HTERT RPE-1 (cell line): Measurements from ENCODE around the gene RCOR2.

Experiments used
- in situ Hi-C: fragments of 300-500 bp; cut with MboI; formaldehyde crosslinking; loops from 4 replicates; pipeline ENCODE4 v1.14.3; 2020; ENCODE audit warnings: low sequenced_read_pairs

Gene RCOR2

DNA sequence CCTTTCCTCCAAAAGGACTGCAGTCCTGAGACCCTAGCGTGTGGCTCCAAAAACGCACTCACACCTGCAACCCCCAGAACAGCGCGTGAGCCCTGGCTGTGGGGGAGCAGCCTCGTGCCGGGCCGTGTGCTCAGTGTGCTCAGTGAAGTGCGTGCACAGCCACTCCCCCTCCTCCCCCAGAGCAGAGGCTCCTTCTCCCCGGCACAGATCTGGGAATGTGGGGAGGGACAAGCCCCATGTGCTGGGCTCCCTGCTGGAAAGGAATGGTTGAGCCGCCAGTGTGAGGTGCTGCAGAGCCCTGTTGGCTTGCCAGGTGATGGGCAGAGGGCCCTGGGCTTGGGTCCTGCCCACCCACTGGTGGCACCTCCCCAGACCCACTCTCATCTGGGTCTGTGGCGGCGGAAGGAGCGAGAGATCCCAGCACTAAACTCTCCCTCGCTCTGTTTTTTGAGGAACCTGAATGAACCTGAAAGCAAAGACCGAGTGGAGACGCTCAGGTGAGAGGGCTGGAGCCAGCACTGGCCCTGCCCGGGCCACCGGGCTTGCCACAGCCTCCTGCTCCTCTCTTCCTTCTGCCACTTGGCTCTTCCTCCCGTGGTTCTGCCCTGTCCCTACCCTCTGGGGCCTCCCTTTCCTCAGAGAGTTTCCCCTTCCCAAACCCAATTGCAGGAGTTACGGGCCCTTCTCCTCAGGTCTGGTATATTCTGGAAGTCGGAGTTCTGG, 9.0 kb downstream of the RCOR2 start:
- in situ Hi-C loops: no loop called here

DNA sequence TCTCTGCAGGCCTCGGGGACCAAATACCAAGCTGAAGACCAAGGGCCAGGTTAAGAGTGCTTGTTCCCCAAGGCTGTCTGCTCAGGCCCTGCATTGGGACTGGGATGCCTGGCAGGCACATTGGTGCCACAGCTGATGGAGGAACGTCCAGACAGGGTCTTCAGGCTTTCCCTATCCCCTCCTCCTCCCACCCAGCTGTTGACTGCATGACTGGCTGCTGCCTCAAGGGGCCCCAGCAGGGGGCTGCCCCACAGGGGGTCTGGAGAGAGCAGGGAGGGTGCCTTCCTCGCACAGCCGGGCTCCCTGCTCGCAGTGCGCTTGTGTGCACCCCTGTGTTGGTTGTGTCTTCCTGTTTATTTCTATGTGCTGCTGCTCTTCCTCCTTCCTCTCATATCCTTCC, 9.9 kb downstream of the RCOR2 start:
- in situ Hi-C loops: no loop called here

DNA sequence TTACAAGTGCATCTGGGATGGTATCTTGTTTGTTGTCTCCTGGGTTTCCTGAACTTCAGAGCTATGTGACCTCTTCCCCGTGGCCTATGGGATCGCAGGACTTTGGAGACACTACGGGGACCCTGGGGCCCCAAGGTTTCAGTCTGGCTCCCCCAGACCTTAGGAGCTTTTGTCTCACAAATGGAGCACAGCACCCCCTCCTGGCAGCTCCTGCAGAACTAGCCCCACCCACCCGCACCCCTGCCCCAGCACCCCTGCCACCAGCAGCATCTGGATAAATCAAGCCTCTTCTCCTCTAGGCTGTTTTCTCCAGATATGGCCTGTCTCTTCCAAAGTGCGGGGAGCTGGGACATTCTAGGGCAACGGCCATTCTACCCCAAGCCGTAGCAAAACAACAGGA, 10.4 kb downstream of the RCOR2 start:
- in situ Hi-C loops: no loop called here

DNA sequence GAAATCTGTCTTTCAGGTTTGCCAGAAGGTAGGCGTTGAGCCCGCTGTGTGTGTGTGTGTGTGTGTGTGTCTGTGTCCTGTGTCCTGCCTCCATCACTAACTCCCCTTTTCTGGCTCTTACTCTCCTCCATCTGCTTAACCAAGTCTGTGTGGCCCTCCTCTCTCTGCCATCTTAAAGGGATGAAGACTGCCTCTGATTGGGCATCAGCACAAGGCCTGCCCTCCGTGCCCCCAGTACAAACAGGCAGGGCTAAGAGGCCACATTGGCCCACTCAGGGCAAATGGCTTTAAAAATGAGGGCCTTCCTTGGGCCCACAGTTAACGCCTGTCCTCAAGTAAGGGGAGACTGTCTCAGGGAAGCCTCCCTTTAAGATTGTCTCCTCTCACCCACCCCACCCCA, 10.9 kb downstream of the RCOR2 start:
- in situ Hi-C loops: no loop called here

DNA sequence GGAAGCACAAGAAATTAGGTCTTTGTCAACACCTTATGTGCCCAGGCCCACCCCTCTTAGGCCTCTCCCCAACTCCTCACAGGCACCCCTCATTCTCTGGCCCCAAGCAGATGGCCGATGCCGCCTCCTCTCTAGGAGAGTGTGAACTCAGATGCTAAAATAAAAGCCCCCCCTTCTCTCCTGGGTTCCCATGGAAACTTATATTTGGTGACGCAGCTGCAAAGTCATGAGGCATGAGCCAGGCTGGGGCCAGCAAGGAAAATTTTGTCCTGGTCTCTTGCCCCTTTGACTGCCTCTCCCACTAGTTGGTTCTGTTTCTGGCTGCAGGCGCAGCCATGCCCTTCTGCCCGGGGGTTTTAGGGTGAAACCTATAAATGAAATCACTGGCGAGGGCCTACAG, 11.8 kb downstream of the RCOR2 start:
- in situ Hi-C loops: no loop called here

DNA sequence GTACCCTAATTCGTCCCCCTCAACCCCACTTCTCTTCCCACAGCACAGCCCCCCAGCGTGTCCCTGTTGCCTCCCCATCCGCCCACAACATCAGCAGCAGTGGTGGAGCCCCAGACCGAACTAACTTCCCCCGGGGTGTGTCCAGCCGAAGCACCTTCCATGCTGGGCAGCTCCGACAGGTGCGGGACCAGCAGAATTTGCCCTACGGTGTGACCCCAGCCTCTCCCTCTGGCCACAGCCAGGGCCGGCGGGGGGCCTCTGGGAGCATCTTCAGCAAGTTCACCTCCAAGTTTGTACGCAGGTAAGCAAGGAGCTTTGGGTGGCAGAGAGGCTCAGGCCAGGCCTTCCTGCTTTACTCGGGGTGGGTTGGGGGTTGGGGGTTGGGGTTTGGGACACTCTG, 12.2 kb downstream of the RCOR2 start:
- in situ Hi-C loops: no loop called here

DNA sequence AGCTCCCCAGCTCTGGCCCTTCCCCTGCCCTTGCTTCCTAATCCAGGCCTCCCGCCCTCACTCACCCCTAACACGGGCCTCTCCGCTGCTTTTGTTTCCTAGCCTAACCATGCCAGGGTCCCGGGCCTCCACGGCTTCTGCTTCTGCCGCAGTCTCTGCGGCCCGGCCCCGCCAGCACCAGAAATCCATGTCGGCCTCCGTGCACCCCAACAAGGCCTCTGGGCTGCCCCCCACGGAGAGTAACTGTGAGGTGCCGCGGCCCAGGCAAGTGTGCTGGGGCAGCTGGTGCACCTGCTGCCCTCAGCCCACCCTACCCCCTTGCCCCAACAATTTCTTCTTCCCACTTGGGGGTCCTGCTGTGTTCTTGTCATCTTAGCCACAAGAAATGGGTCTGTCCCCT, 13.1 kb downstream of the RCOR2 start:
- in situ Hi-C loops: no loop called here

DNA sequence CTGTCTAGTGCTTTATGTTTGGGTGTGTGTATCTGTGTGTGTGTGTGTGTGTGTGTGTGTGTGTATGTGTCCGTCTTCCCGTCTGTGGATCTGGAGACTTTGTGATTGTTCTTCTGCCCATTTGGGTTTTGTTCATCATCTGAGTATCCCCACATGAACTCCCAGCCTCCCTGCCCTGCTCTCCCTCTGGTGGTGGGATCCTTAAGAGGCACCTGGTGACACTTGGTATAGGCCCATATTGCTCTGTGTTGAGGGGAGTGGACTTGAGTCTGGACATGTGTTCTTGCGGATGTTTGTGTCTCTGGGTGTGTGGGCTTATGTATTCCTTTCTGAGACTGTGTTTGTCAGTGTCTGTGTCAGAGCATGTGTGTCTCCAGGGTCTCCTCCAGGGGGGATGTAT, 15.3 kb downstream of the RCOR2 start:
- in situ Hi-C loops: no loop called here

DNA sequence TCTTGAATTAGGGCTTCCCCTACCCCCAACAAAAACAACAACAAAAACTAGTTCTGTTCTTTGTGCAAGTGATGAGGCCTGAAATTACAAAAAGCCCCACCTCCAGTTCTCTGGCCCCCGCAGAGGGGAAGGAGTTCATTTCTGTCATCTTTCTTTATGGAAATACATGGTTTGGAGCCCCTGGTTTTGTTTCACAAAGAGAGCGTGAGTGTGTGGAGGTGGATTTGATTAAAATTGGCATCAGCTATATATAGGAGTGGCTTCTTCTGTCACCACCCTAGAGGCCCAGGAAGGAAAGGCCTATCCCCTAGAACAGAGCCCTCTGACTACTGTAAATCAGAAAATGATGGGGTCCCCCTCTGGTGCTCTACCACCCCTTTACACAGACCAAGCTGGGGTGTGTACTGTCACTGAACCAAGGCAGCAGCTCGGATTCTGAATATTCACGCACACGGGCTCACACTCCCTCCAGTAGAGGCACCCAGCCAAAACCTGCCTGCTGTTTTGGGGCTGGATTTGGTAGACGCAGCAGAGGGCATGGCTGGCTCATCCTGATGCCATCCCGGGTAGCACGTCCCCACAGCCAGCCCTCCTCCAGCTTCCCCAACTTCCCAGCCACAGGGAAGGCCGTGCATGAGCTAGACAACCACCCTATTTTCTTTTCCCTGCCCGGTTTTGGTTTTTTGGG, 19.4 kb downstream of the RCOR2 start:
- in situ Hi-C loops: no loop called here

DNA sequence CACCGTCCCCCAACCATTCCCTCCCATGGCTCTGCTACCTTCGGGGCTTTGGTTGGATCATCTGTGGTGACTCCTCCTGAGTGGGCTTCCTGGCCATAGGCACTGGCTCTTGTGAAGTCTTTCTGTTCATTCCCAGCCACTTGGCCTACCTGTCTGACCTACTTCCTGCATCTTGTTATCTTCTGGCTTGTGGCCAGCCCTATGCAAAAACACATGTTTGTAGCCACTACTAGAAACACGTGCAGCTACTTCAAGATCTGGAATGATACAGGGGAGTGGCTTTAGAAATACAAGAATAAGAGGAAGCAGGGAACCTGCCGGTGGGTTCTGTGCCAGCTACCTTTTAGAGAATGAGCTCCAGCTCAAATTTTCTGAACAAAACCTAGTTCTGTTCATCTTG, 20.9 kb downstream of the RCOR2 start:
- in situ Hi-C loops: no loop called here

DNA sequence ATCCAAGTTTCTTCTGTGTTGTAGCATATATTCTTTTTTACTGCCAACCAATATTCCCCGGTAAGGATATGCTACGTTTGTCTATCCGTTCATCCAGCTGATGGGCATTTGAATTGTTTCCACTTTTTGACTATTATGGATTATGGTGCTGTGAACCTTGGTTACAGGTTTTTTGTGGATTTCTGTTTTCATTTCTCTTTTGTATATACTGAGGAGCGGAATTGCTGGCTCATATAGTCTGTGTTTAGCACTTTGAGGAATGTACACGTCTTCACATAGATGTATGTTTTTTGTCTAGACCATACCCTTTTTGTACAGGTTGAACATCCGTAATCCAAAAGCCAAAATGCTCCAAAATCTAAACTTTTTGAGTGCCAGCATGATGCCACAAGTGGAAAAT, 23.6 kb downstream of the RCOR2 start:
- in situ Hi-C loops: no loop called here

DNA sequence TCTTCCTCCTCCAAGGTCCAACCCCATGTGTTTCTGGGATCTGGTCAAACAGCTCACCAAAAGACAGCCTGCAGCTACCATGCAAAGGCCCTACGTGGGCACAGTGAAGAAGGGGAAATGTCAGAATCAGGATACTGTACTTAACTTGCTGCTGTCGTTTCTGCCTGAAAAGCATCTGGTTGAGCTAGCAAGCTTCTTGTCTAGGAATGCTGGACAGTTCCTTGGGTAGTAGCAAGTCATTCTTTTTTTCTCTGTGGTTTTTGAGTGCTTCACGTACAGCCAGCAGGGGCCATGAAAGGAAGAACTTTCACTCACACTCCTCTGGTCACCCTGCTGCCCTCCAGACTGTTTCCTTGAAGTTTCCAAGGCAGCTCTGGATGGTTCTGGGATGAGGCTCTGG, 24.7 kb downstream of the RCOR2 start:
- in situ Hi-C loops: no loop called here

DNA sequence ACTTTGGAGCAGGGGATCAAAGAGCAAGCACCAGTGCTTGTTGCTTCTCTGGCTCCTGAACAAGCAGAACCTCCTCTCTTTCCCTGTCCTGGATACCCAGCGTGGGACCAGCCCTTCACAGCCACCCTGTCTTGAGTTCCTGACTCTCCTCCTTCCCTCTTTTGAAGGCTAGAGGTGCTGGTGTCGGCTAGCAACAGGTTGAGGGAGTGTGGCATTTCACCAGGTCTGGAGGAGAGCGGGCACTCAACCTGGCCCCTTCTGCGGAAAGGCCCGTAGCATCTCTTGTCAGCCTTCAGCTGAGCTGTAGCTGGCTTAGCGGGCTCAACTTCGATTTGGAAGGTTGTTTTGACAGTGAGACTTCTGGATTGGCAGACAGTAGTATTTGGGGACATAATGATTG, 26.6 kb downstream of the RCOR2 start:
- in situ Hi-C loops: no loop called here

DNA sequence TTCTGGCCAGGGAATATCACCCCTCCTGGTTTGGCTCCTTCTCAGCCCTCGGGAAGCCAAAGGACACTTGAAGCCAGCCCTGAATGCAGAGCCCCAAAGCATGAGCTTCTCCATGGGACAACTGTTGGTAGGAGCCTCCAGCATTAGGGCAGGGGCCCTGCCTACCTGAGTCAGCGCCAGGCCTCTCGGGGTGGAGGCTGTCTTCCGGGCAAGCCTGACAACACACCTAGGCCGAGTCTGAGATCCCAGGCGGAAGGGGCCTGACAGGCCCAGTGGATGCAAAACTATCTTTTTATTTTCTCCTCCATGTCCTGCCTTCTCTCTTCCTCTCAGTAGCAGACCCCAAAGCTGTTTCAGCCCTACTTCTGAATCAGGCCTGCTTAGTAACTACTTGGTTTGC, 27.6 kb downstream of the RCOR2 start:
- in situ Hi-C loops: no loop called here

DNA sequence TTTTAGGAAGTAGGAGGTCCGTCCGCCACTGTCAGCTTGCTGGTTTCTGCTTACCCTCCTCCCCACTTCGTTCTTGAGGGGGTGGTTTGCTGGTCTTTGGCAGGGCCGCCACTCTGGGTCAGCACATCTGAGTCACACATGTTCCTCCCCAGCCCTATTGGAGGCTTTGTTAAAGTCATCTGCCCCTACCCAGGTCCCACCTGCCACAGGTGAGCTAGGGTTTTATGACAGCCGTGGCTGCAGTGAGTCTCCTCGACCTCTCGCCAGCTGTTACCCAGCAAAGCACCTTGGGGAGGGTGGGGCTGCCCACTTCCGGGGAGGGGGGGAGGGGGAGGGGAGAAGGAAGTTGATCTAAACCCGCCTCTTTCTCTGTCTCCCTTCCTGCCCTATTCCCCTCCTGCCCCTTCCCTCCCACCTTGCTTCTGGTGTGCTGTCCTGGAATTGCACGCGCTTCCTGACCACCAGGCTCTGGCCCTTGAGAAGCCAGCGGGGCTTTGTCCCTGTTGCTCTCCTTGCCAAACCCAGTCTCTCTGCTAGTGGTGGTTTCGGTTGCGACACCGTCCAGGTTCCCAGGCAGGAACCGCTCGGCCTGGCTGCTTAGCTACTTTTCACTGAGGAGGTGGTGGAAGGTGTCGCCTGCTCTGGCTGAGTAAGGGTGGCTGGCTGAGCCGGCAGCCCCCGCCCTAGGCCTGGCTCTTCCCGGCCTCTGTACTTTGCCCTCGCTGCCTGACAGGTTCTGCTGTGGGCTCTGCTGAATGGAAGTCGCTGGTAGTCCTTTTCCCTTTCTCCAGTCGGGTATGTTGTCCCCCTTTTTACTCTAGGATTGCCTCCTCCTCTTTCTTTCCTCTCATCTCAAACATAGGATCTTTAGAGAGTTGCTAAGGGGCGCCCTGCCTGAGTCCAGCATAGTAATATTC, 28.5 kb downstream of the RCOR2 start:
- in situ Hi-C loops: no loop called here

DNA sequence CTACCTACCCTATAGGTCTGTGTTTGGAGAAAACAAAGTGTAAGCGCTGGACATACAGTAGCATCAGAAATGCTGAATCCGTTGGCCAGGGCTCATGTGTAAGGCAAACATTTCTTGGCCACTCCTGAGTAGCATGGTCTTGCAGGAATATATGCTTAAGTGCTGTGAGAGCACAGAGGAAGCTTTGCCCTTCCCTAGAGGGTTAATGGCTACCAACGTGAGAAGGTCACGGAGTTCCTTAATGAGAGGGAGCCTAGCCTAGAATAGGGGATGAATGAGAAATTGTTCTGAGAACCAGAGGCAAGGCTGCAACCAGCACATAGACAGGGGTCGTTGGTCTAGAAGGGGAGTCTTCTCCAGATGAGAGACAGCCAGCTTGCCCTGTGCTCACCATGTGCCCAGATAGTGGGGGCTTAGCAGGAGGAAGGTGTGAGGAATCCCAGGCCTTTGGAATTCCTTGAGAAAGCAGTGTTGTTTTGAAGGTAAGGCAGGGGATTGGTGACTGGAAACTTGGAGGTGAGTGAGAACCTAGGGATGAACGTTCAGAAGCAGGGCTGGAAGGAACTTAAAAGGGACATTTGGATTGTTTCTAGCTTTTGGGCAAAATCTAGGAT, 29.5 kb downstream of the RCOR2 start:
- in situ Hi-C loops: no loop called here

DNA sequence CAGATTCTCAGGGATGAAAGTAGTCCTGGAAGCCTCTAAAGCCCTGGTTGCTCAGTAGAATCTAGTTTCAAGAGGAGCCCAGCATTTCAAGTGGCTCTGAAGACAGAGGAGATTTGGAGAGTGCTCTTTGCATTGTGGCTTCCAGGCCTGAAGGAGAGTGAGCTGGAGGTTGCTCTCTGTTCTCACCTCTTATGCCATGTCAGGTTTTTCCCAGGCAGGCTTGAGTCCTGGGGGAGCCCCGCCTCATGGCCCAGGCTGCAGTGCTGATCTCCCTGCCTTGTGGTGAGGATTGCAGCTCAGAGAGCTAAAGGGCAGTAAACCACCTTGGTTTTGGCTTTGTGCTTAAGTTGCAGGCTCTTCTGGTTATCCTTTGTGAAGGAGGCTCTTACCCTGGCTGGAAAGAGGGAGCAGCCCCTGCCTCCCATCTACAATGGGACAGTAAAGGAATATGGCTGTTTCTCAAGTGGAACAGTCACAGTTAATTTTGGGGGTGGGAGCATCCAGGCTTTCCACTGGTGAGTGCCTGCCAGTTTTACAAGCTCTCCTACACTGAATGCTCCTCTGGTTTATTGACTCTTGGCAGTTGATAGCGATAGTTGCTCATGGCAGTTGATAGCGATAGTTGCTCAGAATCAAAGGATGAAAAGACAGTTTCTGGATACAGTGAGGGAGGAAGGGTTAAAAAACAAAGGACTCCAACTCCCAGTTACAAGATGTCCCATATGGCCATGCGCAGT, 32.6 kb downstream of the RCOR2 start:
- in situ Hi-C loops: no loop called here

DNA sequence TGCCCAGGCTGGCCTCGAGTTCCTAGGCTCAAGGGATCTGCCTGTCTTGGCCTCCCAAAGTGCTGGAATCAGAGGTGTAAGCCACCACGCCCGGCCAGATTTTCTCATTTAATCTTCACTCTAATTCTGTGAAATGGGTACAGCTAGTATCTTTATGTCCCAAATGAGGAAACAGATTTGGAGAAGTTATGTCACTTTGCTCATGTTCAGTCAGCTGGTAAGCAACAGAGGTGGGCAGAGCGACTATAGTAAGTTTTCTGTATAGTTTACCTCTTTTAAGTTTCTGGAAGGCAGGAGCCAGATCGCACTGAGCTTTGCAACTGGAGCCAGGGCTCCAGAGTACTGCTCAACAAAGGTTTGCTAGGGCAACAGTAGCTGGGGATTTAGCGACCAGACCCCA, 33.2 kb downstream of the RCOR2 start:
- in situ Hi-C loops: no loop called here

DNA sequence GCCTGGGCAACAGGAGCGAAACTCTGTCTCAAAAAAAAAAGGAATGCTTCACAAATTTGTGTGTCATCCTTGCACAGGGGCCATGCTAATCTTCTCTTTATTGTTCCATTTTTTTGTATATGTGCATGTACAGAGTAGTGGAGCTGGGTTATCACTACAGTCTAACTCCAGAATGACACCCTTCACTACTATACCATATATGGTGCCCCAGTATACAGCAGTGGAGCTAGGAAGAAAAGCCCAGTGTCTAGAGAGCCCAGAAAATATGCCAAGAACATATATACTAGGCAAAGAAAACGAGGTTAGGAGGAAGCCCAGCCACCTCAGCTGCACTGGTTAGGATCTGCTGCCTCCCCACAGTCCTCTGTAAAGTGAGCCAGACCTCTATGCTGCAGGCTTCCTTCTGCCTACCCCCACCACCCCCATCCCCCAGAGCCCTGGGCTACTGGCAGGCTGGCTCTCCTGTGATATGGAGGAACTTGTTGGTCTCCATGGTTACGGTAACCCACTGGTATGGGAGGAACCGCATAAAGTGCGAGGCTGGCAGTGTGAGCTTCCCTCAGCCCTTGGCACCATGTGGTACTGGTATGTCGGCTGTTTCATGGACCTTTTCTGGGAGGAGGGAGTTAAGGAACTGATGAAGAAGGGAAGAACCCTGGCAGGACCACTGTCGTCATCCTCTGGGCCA, 34.3 kb downstream of the RCOR2 start:
- in situ Hi-C loops: no loop called here

DNA sequence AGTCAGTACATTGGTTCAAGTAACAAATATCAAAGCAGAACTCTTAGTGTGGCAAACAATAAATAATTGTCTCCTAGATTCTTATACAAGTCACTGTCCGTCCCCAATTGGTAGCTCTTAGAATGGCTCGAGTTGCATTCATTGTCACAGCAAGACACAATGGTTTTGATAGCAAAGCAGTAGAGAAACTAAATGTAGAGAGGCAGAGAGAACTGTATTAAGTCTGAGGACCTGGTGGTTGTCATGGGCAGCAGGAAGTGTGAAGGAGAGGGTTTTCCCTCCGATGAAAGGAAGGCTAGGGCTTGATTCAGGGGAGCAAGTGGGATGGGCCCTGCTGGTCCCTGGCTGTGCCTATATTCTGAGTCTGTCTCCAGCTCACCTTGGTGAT, 36.6 kb downstream of the RCOR2 start:
- in situ Hi-C loops: no loop called here
